ENCODE data around the gene NECAB2.
"Not testable (repeated sequence)": the region's sequence is repeated elsewhere in the genome, so short reads cannot be mapped to it uniquely, and the experiment has no call there.

Gene NECAB2

GRCh38 chr16:83936581-83937165 lies 31.4 kb upstream of the NECAB2 start:
- no peak for DNase-seq

GRCh38 chr16:83937267-83937666 lies 30.8 kb upstream of the NECAB2 start:
- no peak for DNase-seq

- DNase-seq, result no peak
These were observed 29.8 kb upstream of the NECAB2 start for GRCh38 chr16:83937922-83938885.

GRCh38 chr16:83939266-83939855 lies 28.7 kb upstream of the NECAB2 start:
- DNase-seq, result no peak

GRCh38 chr16:83940119-83940518 lies 27.9 kb upstream of the NECAB2 start:
- no peak for DNase-seq

- DNase-seq, result no peak
These were observed 27.2 kb upstream of the NECAB2 start for GRCh38 chr16:83940630-83941378.

GRCh38 chr16:83941546-83941945 lies 26.5 kb upstream of the NECAB2 start:
- DNase-seq, result not testable (repeated sequence)

GRCh38 chr16:83942074-83942473 lies 26.0 kb upstream of the NECAB2 start:
- no peak for DNase-seq

GRCh38 chr16:83942815-83943515 lies 25.1 kb upstream of the NECAB2 start:
- no peak for DNase-seq

- no peak for DNase-seq
These were observed 24.5 kb upstream of the NECAB2 start for GRCh38 chr16:83943516-83944050.

GRCh38 chr16:83945587-83945986 lies 22.5 kb upstream of the NECAB2 start:
- no peak for DNase-seq

GRCh38 chr16:83946154-83946780 lies 21.8 kb upstream of the NECAB2 start:
- no peak for DNase-seq

- DNase-seq, result no peak
These were observed 21.1 kb upstream of the NECAB2 start for GRCh38 chr16:83946781-83947566.

GRCh38 chr16:83947642-83948234 lies 20.3 kb upstream of the NECAB2 start:
- DNase-seq, result no peak

- no peak for DNase-seq
These were observed 18.9 kb upstream of the NECAB2 start for GRCh38 chr16:83948914-83949723.

- DNase-seq, result no peak
These were observed 18.4 kb upstream of the NECAB2 start for GRCh38 chr16:83949724-83950001.

- DNase-seq, result not testable (repeated sequence)
These were observed 17.1 kb upstream of the NECAB2 start for GRCh38 chr16:83950862-83951399.

GRCh38 chr16:83951544-83951943 lies 16.5 kb upstream of the NECAB2 start:
- DNase-seq, result no peak

GRCh38 chr16:83952587-83952939 lies 15.5 kb upstream of the NECAB2 start:
- DNase-seq, result no peak

All from activated CD4-positive, alpha-beta T cell treated with anti-CD3 and anti-CD28 coated beads, Interleukin-2, amount 50 U/mL, for 4 hours (primary cell).